NCI-H187 treated with DMSO at 0.1 percent for 48 hours (cell line): ENCODE data around the gene CEACAM4.
"Not testable (repeated sequence)": the region's sequence is repeated elsewhere in the genome, so short reads cannot be mapped to it uniquely, and the experiment has no call there.

Experiments
- DNase-seq: peaks from one replicate; lab custom pipeline; 2025; lab: John Stamatoyannopoulos, UW

CEACAM4 gene

GRCh38 chr19:41584931-41585330 is 41.9 kb downstream of the CEACAM4 start:
- no peak for DNase-seq

- DNase-seq, result no peak
Measured at GRCh38 chr19:41584260-41584810, 42.5 kb downstream of the CEACAM4 start.

- DNase-seq, result not testable (repeated sequence)
Measured at GRCh38 chr19:41582577-41583182, 44.2 kb downstream of the CEACAM4 start.

- DNase-seq, result not testable (repeated sequence)
Measured at GRCh38 chr19:41581068-41581467, 45.8 kb downstream of the CEACAM4 start.

- no peak for DNase-seq
Measured at GRCh38 chr19:41578886-41579285, 48.0 kb downstream of the CEACAM4 start.

- no peak for DNase-seq
Measured at GRCh38 chr19:41577833-41578232, 49.0 kb downstream of the CEACAM4 start.

GRCh38 chr19:41577144-41577830 is 49.6 kb downstream of the CEACAM4 start:
- no peak for DNase-seq

- DNase-seq, result no peak
Measured at GRCh38 chr19:41575998-41576397, 50.9 kb downstream of the CEACAM4 start, which contains the start of gene CEACAM21. TSS of gene CEACAM21 (plus strand) at chr19:41576166. CDS start at chr19:41576275, 109 bp downstream.

- DNase-seq, result peak; percentile 46
Measured at GRCh38 chr19:41570639-41571112, 56.2 kb downstream of the CEACAM4 start.

GRCh38 chr19:41570179-41570578 is 56.7 kb downstream of the CEACAM4 start:
- DNase-seq, result no peak

- DNase-seq, result no peak
Measured at GRCh38 chr19:41569481-41570150, 57.3 kb downstream of the CEACAM4 start.
